ENCODE data around the gene EDC3. TPM values are rescaled to one million over a fixed set of nuclear protein-coding genes. Genes with fewer than 3 reads are reported as not detected.
"Not testable (repeated sequence)": the region's sequence is repeated elsewhere in the genome, so short reads cannot be mapped to it uniquely, and the experiment has no call there.

EDC3 gene
- total RNA-seq, 2 donors from 2014 or later, result 6.7 to 9.2 TPM

DNA sequence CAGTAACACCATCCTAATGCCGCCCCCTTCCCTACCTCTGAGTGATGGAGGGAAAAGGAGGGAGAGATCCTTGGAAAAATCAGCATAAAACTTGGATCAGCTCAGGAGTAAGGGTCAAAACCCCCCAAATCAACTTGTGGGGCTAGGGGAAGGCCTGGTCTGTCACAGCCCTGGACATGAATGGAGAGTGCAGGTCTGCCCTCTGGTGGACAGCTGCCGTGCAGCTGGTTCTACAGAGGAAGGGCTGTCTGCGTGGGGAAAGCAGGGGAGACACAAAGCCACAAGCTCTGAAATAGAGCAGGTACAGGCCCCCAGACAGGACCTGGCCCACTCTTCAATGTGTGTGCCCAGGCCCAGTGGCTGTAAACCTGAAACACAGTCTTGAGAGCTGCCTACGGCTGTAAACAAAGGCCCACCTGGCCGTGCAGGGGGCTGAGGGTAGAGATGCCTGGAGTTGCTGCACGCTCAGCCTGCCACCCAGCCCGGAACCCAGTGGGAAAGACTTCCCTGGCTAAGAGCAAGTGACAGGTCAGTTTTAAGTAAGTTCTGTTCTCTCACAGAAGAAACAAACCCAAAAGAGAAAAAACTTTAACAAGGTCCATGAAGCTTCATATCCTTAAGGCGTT, 63.8 kb downstream of the EDC3 start:
- ATAC-seq, result peak; percentile 69

DNA sequence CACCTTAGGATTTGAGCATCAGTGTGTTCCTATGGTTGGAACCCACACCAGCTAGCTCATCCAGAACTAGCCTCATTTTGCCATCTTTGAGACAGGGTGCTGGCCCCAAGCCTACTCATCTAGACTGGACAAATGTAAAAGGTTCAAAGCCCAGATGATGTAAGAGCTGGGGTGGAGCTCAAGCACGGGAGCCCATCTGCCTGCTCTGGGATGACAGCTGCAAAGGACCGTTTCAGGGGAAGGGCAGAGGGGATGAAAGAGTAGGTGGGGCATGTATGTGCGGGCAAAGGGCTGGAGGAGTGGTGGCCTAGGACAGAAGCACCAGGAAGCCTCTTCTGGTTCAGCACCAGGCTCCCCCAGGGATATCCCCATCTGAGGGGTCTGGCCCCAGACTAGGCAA, 64.4 kb downstream of the EDC3 start:
- TF ChIP-seq POLR2A (IDR thresholded peaks at IDR 0.05), result no peak
- TF ChIP-seq, protein P1, sequence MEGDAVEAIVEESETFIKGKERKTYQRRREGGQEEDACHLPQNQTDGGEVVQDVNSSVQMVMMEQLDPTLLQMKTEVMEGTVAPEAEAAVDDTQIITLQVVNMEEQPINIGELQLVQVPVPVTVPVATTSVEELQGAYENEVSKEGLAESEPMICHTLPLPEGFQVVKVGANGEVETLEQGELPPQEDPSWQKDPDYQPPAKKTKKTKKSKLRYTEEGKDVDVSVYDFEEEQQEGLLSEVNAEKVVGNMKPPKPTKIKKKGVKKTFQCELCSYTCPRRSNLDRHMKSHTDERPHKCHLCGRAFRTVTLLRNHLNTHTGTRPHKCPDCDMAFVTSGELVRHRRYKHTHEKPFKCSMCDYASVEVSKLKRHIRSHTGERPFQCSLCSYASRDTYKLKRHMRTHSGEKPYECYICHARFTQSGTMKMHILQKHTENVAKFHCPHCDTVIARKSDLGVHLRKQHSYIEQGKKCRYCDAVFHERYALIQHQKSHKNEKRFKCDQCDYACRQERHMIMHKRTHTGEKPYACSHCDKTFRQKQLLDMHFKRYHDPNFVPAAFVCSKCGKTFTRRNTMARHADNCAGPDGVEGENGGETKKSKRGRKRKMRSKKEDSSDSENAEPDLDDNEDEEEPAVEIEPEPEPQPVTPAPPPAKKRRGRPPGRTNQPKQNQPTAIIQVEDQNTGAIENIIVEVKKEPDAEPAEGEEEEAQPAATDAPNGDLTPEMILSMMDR (IDR thresholded peaks at IDR 0.05), result no peak
- ATAC-seq (no peak), DNase-seq (no peak)
- Histone ChIP-seq H3K27ac (no peak overlapping the region), H3K36me3 (replicated peaks in 1 of 2; ENCODE audit: insufficient read depth in 1 of 2, low read depth in 2 of 2) (peaks cover 6 to 43% of the 10 kb centered on the region in 2 donors), H3K9me3 (no peaks in the 10 kb centered on the region), H3K27me3 (no peaks in the 10 kb centered on the region), H3K4me3 (no peak overlapping the region), H3K4me1 (no peaks in the 10 kb centered on the region)
- 56 to 68% methylated on average over 3 of the region's 3 CpGs for WGBS, 2 donors
- intact Hi-C loops (cut with DNase I), result loop anchor here (5.0 kb wide), 1 partner anchor 136 kb away; no protein-coding TSS in a partner anchor

More for the DNA sequence above, 63.8 kb downstream of the EDC3 start:
- Histone ChIP-seq H3K4me3 (no peak overlapping the region), H3K27ac (no peak overlapping the region), H3K4me1 (no peaks in the 10 kb centered on the region), H3K9me3 (no peaks in the 10 kb centered on the region), H3K27me3 (no peaks in the 10 kb centered on the region), H3K36me3 (replicated peaks in 1 of 2; ENCODE audit: insufficient read depth in 1 of 2, low read depth in 2 of 2) (peaks cover 6 to 40% of the 10 kb centered on the region in 2 donors)
- TF ChIP-seq POLR2A (IDR thresholded peaks at IDR 0.05), result no peak
- TF ChIP-seq, protein P1 (IDR thresholded peaks at IDR 0.05), result peak; percentile 53 to 68 (median 60)
- DNase-seq, result peak; percentile 62 to 74 (median 64)
- intact Hi-C loops (cut with DNase I), result loop anchor here (5.0 kb wide), 1 partner anchor 135 kb away; no protein-coding TSS in a partner anchor
- 63 to 65% methylated on average over 8 of the region's 8 CpGs for WGBS, 2 donors

DNA sequence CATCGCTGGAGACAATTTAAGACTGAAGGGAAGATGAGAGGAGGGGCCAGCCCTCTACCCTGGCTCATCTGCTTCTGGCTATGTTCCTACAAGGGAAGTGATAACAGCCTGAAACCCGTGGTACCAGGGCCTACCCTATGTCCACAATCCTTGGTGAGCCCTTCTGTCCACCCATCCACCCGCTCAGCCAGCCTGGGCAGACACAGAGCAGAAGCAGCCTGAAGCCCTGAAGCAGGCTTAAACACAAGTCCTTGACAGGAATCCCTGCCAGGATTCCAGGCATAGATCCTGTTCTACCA, 64.8 kb downstream of the EDC3 start:
- no peaks in the 10 kb centered on the region for H3K4me1 ChIP-seq
- DNase-seq (no peak), ATAC-seq (no peak)
- no peaks in the 10 kb centered on the region for H3K27me3 ChIP-seq
- no peak overlapping the region for H3K27ac ChIP-seq
- H3K9me3 ChIP-seq, result no peaks in the 10 kb centered on the region
- intact Hi-C loops (cut with DNase I), result loop anchor here (5.0 kb wide), 1 partner anchor 136 kb away; no protein-coding TSS in a partner anchor
- no peak for TF ChIP-seq POLR2A (IDR thresholded peaks at IDR 0.05)
- TF ChIP-seq, protein P1 (IDR thresholded peaks at IDR 0.05), result no peak
- H3K36me3 ChIP-seq (replicated peaks in 1 of 2; ENCODE audit: insufficient read depth in 1 of 2, low read depth in 2 of 2), result peaks cover 8 to 43% of the 10 kb centered on the region in 2 donors
- no peak overlapping the region for H3K4me3 ChIP-seq
- 73% methylated on average over 3 of the region's 3 CpGs; no CpG with 5 or more reads in 1 of the 2 donors for WGBS, 2 donors

DNA sequence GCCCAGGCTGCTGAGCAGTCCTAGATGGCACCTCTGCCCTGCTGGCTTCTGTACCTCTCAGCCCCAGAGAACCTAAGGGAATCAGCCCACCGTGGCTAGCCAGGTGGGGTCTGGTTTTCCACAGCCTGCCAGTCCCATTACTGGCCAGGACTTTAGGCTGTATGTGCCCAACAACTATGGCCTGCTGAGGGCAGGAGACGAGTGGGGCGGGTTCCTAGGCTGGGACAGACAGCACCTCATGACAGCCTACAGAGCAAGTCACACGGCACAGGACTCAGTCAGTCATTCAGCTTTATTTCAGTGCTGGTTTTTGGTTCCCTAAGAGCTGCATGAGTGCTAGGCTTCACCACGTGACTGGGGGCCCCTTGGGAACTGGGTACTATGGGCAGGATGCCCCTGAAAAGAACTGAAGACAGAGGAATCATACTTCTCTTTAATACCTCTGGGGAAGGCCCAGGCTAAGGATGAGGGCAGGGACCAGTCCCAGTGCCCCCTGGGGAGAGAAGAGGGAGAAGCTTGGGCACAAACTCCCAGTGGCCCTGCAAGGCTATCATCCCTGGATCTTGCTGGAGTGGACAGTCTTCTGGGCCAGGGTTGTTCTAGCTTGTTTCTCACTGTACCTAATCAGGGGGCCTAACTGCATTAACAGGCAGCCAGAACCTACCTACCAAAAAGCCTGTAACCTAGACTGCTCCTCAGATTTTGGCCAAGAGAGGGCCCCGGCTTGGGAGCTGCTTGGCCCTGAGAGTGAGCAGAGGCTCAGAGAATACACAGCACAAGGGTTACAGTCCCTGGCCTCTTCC, 65.3 kb downstream of the EDC3 start:
- H3K27me3 ChIP-seq, result no peaks in the 10 kb centered on the region
- TF ChIP-seq POLR2A (IDR thresholded peaks at IDR 0.05), result no peak
- TF ChIP-seq, protein P1 (IDR thresholded peaks at IDR 0.05), result no peak
- no peak overlapping the region for H3K27ac ChIP-seq
- H3K9me3 ChIP-seq, result no peaks in the 10 kb centered on the region
- ATAC-seq, result no peak
- DNase-seq, result no peak
- WGBS, 2 donors, result 81% methylated on average over 6 of the region's 6 CpGs; no CpG with 5 or more reads in 1 of the 2 donors
- H3K4me3 ChIP-seq, result no peak overlapping the region
- no peaks in the 10 kb centered on the region for H3K4me1 ChIP-seq
- H3K36me3 ChIP-seq (replicated peaks in 1 of 2; ENCODE audit: insufficient read depth in 1 of 2, low read depth in 2 of 2), result peaks cover 11 to 45% of the 10 kb centered on the region in 2 donors
- intact Hi-C loops (cut with DNase I), result loop anchor here (5.0 kb wide), 1 partner anchor 137 kb away; no protein-coding TSS in a partner anchor

DNA sequence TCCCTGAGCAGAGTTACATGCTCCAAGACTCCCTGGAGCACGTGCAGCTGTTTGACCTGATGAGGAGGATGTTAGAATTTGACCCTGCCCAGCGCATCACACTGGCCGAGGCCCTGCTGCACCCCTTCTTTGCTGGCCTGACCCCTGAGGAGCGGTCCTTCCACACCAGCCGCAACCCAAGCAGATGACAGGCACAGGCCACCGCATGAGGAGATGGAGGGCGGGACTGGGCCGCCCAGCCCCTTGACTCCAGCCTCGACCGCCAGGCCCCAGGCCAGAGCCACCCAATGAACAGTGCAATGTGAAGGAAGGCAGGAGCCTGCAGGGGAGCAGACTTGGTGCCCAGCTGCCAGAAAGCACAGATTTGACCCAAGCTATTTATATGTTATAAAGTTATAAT, 66.1 kb downstream of the EDC3 start:
- H3K27ac ChIP-seq, DNase-seq, H3K9me3 ChIP-seq, H3K4me3 ChIP-seq, ATAC-seq, H3K4me1 ChIP-seq, H3K27me3 ChIP-seq: not testable (repeated sequence)
- intact Hi-C loops (cut with DNase I), result loop anchor here (5.0 to 10.0 kb wide), 4 partner anchors 138 to 315 kb away; no protein-coding TSS in a partner anchor
- WGBS, 2 donors, result 82 to 85% methylated on average over 7 to 9 of the region's 10 CpGs
- peaks cover 11 to 50% of the 10 kb centered on the region in 2 donors for H3K36me3 ChIP-seq (replicated peaks in 1 of 2; ENCODE audit: insufficient read depth in 1 of 2, low read depth in 2 of 2)
